SK-N-SH (cell line): ENCODE data around the gene PCDH1. TPM values are rescaled to one million over a fixed set of nuclear protein-coding genes. Genes with fewer than 3 reads are reported as not detected.

Experiments
- CTCF ChIA-PET: fragments of 300-600, 350-600 bp; formaldehyde crosslinking; extraction: SDS; loops from one replicate; lab custom pipeline; 2021; lab: Yijun Ruan, JAX
- POLR2A ChIA-PET: fragments of 350-600 bp; sonication (Branson Sonifier 250); formaldehyde crosslinking; extraction: SDS; loops from one replicate; lab custom pipeline; 2020; ENCODE audit warnings: antibody characterized with exemption, inconsistent platforms; lab: Yijun Ruan, JAX
- DNase-seq: peaks from one replicate; pipeline ENCODE4 v3.0.0; 2012
- H2AFZ ChIP-seq: fragments of 200-600 bp; sonication (generic); 2 replicates; pipeline ENCODE4 v1.8.1; 2016; ENCODE audit warnings: antibody characterized with exemption, mild to moderate bottlenecking, low read depth
- H3F3A ChIP-seq: fragments of 200-600 bp; sonication (generic); replicated peaks from 2 replicates; pipeline ENCODE3; 2016; ENCODE audit warnings: antibody characterized with exemption, mild to moderate bottlenecking; ENCODE audit not compliant: insufficient read depth
- H3K27ac ChIP-seq, 2 experiments: fragments of 200-500 bp in 1 of 2; fragments of 200-600 bp in 1 of 2; sonication (Bioruptor generic) in 1 of 2; sonication (generic), shearing (Covaris generic) in 1 of 2; 2 replicates each; pipeline versions ENCODE4 v1.5.1 to v1.6.1; 2014 to 2016; ENCODE audit warnings: low read depth in 2 of 2, inconsistent platforms in 1 of 2, low read length in 1 of 2, mild to moderate bottlenecking in 1 of 2, mixed read lengths in 1 of 2
- H3K27me3 ChIP-seq: fragments of 200-600 bp; sonication (generic), shearing (Covaris generic); 2 replicates; pipeline ENCODE4 v1.6.1; 2016; ENCODE audit warnings: mixed run types; ENCODE audit not compliant: insufficient read depth
- H3K36me3 ChIP-seq, 2 experiments: fragments of 200-500 bp in 1 of 2; fragments of 200-600 bp in 1 of 2; sonication (Bioruptor generic) in 1 of 2; sonication (generic) in 1 of 2; replicated peaks in 1 of 2; 2 replicates each; pipeline versions ENCODE3 to v1.5.1; 2014 to 2016; ENCODE audit warnings: low read length in 1 of 2, mild to moderate bottlenecking in 1 of 2; ENCODE audit not compliant: insufficient read depth in 2 of 2, control insufficient read depth in 1 of 2
- H3K4me1 ChIP-seq, 2 experiments: fragments of 200-500 bp in 1 of 2; fragments of 200-600 bp in 1 of 2; sonication (Bioruptor generic) in 1 of 2; sonication (generic), shearing (Covaris generic) in 1 of 2; 2 replicates each; pipeline versions ENCODE4 v1.5.1 to v1.6.1; 2014 to 2016; ENCODE audit warnings: low read depth in 1 of 2, low read length in 1 of 2, mixed run types in 1 of 2; ENCODE audit not compliant: insufficient read depth in 2 of 2, control insufficient read depth in 1 of 2
- H3K4me2 ChIP-seq: fragments of 200-600 bp; sonication (generic), shearing (Covaris generic); 2 replicates; pipeline ENCODE4 v1.6.1; 2017; ENCODE audit warnings: mixed run types
- H3K4me3 ChIP-seq, 2 experiments: fragments of 200-500 bp in 1 of 2; fragments of 200-600 bp in 1 of 2; sonication (Bioruptor generic) in 1 of 2; sonication (generic), shearing (Covaris generic) in 1 of 2; 2 replicates each; pipeline versions ENCODE4 v1.5.1 to v1.8.1; 2014 to 2016; ENCODE audit warnings: low read depth in 2 of 2, inconsistent platforms in 1 of 2, low read length in 1 of 2, mild to moderate bottlenecking in 1 of 2, mixed read lengths in 1 of 2, moderate library complexity in 1 of 2
- H3K79me2 ChIP-seq: fragments of 200-600 bp; sonication (generic); 2 replicates; pipeline ENCODE4 v1.8.1; 2017; ENCODE audit warnings: mild to moderate bottlenecking; ENCODE audit not compliant: insufficient read depth
- H3K9ac ChIP-seq: fragments of 200-600 bp; sonication (generic); 2 replicates; pipeline ENCODE4 v1.6.1; 2017; ENCODE audit warnings: mixed run types
- H3K9me2 ChIP-seq: fragments of 200-600 bp; sonication (generic); 2 replicates; pipeline ENCODE4 v1.6.1; 2017; ENCODE audit warnings: mixed run types
- H3K9me3 ChIP-seq: fragments of 200-600 bp; sonication (generic); 2 replicates; pipeline ENCODE4 v1.6.1; 2017; ENCODE audit warnings: mixed run types, mild to moderate bottlenecking, moderate library complexity
- H4K20me1 ChIP-seq: fragments of 200-600 bp; sonication (generic); 2 replicates; pipeline ENCODE4 v1.6.1; 2017; ENCODE audit warnings: mild to moderate bottlenecking, mixed run types; ENCODE audit not compliant: insufficient read depth
- CHD2 ChIP-seq: fragments of 150-350 bp; IDR thresholded peaks from 2 replicates; pipeline ENCODE4 v1.6.1; 2018; ENCODE audit warnings: low read length; ENCODE audit not compliant: partially characterized antibody
- EP300 ChIP-seq, 2 experiments: IDR thresholded peaks; 2 replicates each; pipeline versions ENCODE4 v1.4.0 to v1.6.1; 2012; ENCODE audit warnings: borderline replicate concordance in 1 of 2, low read depth in 1 of 2, low read length in 1 of 2
- EZH2phosphoT487 ChIP-seq: fragments of 200-600 bp; sonication (generic); IDR thresholded peaks from 2 replicates; pipeline ENCODE4 v1.6.1; 2017; ENCODE audit warnings: low read depth, mixed run types, mild to moderate bottlenecking, antibody characterized with exemption, moderate library complexity, borderline replicate concordance
- FOSL2 ChIP-seq: IDR thresholded peaks from 2 replicates; pipeline ENCODE4 v1.4.0; 2012; ENCODE audit warnings: low read depth, mild to moderate bottlenecking, moderate library complexity, borderline replicate concordance
- FOXM1 ChIP-seq: IDR thresholded peaks from 2 replicates; pipeline ENCODE4 v1.4.0; 2012; ENCODE audit warnings: low read depth, mild to moderate bottlenecking
- GABPA ChIP-seq: IDR thresholded peaks from 2 replicates; pipeline ENCODE4 v1.4.0; 2012; ENCODE audit warnings: low read depth, mild to moderate bottlenecking
- JUND ChIP-seq: IDR thresholded peaks from 2 replicates; pipeline ENCODE4 v1.4.0; 2012
- MEF2A ChIP-seq: IDR thresholded peaks from 2 replicates; pipeline ENCODE4 v1.4.0; 2012; ENCODE audit warnings: low read depth, borderline replicate concordance
- RAD21 ChIP-seq: IDR thresholded peaks from 2 replicates; pipeline ENCODE4 v1.6.1; 2012; ENCODE audit warnings: mild to moderate bottlenecking, low read length
- RCOR1 ChIP-seq: fragments of 150-350 bp; IDR thresholded peaks from 2 replicates; pipeline ENCODE4 v1.6.1; 2017; ENCODE audit warnings: antibody characterized with exemption, low read length
- RFX5 ChIP-seq: IDR thresholded peaks from 2 replicates; pipeline ENCODE4 v1.6.1; 2012; ENCODE audit warnings: mild to moderate bottlenecking, improper control_type of control experiment, low read length
- SIN3A ChIP-seq: IDR thresholded peaks from 2 replicates; pipeline ENCODE4 v1.6.1; 2012; ENCODE audit warnings: low read depth, mild to moderate bottlenecking, low read length, moderate library complexity, borderline replicate concordance
- TAF1 ChIP-seq: IDR thresholded peaks from 2 replicates; pipeline ENCODE4 v1.6.1; 2012; ENCODE audit warnings: low read depth, mild to moderate bottlenecking, low read length, moderate library complexity, borderline replicate concordance
- TCF12 ChIP-seq: IDR thresholded peaks from 2 replicates; pipeline ENCODE4 v1.4.0; 2012
- TEAD4 ChIP-seq: IDR thresholded peaks from 2 replicates; pipeline ENCODE4 v1.4.0; 2012; ENCODE audit warnings: mild to moderate bottlenecking, borderline replicate concordance; ENCODE audit not compliant: insufficient read depth
- WGBS: methylation state at CpG from one replicate; pipeline ENCODE4 v1.1.6; 2017; ENCODE audit warnings: low lambda C conversion rate; 5-methylcytosine and 5-hydroxymethylcytosine counted together
- polyA plus RNA-seq, 3 experiments: library from polyadenylated mRNA; depleted of rRNA; stranded (reverse); fragments of >200 nt; gene quantifications; 2 replicates each; pipeline ENCODE4 v1.2.3, GENCODE V29; 2012
- TF ChIP-seq, protein P1 (sequence below): IDR thresholded peaks from 2 replicates; pipeline ENCODE4 v1.6.1; 2012; ENCODE audit warnings: mild to moderate bottlenecking, low read depth, low read length, moderate library complexity
- TF ChIP-seq, protein P2 (sequence below): IDR thresholded peaks from 2 replicates; pipeline ENCODE4; 2012
- TF ChIP-seq, protein P3 (sequence below): fragments of 200-600 bp; sonication (generic); IDR thresholded peaks from 2 replicates; pipeline ENCODE4 v1.6.1; 2017; ENCODE audit warnings: antibody characterized with exemption, mild to moderate bottlenecking, moderate library complexity

Gene PCDH1
- polyA plus RNA-seq, 1 of the 3 experiments (the other 2 are of a cell fraction): 0.08 TPM

DNA sequence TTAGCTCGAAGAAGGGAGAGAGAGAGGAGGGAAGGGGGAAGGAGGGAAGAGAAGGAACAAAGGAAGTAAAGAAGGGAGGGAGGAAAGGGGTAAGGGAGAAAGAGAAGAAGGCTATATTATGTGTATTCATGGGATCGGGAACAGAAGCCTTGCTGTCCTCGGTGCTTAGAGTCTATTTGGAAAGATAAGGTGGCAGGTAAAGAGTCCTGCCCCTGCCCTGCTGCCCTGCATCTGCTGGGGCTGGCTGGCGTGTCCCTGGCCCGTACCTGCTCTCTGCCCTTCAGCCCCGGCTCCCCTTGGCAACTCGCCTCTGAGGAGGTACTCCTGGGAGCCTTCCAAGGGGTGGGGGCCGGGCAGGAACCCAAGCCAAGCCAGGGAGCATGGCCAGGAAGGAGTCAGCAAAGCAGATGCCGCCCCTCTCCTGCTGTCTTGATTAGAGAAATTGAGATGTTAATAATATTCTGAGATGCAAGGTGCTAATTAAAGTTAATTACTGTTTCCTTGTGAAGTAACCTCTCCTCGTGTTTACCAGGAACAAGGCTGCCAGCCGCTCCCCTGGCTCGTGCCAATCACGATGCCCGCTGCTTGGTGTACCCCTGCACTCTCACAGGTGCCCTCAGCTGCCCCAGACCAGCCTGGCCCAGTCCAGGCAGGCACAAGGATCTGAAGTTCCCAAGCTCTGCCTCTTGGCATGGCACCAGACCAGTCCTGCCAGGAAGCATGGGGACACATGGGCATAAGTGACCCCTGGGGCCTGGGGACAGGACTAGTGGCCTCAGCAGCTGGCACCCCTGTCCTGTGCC lies 36.6 kb downstream of the PCDH1 start:
- Histone ChIP-seq H3K79me2 (no peaks in the 10 kb centered on the region), H4K20me1 (no peaks in the 10 kb centered on the region), H3K9me3 (no peaks in the 10 kb centered on the region), H3K9ac (no peak overlapping the region), H3K4me2 (no peak overlapping the region), H3K36me3 (no peaks in the 10 kb centered on the region), H2AFZ (no peak overlapping the region), H3F3A (no peaks in the 10 kb centered on the region), H3K27me3 (peaks cover 18% of the 10 kb centered on the region; the same call in 1 of the 2 replicates), H3K9me2 (no peaks in the 10 kb centered on the region), H3K4me3 (no peak overlapping the region), H3K27ac (peak overlapping the region in 1 of 2 experiments; percentile 87; a peak in 2 of 4 replicates), H3K4me1 (peaks cover 0 to 80% of the 10 kb centered on the region in 2 experiments; a peak in 3 of 4 replicates)
- DNase-seq: no peak
- CTCF ChIA-PET: interaction anchor here (0.9 to 14.2 kb wide), 7 partner anchors 16 to 149 kb away, joined by 3 to 162 read pairs (median 4); partner anchors contain the start of gene PCDH1
- WGBS: 30% methylated on average over 9 of the region's 14 CpGs
- POLR2A ChIA-PET: interaction anchor here (2.3 kb wide), 1 partner anchor 16 kb away, joined by 9 read pairs; no protein-coding TSS in a partner anchor
- TF ChIP-seq TAF1 (no peak), TEAD4 (no peak), EP300 (IDR thresholded peaks at IDR 0.05; ENCODE audit: borderline replicate concordance in 1 of 2, low read depth in 1 of 2, low read length in 1 of 2) (peak in 1 of 2 experiments; percentile 6; a peak in 1 of 4 replicates), TCF12 (no peak)

DNA sequence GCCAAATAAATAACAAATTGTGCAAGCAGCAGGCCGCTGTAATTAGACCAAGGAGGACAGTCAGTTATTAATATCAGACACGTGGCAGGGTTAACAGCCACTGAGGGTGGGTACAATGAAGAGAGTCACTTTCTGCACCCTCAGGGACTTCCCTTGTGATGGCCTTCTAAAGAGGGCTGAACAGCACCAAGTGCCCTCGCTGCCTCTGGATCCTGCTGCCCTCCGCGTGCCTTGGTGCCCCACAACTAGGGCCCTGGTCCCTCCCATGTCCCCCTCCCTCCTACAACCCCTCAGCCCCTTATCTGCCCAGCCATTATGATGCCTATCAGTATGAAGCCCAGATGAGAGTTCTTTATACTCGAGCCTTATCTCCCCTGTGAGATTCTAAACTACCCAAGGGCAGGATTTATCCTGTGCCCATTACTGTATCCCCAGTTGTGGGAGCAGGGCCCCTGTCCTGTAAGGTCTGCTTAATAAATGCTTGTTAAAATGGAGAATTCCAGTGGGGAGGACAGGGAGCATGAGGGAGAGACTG lies 37.3 kb downstream of the PCDH1 start:
- Histone ChIP-seq H3K27ac (peak overlapping the region in 1 of 2 experiments; percentile 87; a peak in 2 of 4 replicates), H3F3A (no peaks in the 10 kb centered on the region), H3K4me2 (no peak overlapping the region), H3K9ac (no peak overlapping the region), H3K4me1 (peaks cover 0 to 80% of the 10 kb centered on the region in 2 experiments; a peak in 3 of 4 replicates), H3K4me3 (no peak overlapping the region), H3K79me2 (no peaks in the 10 kb centered on the region), H2AFZ (no peak overlapping the region), H3K27me3 (peaks cover 18% of the 10 kb centered on the region; the same call in 1 of the 2 replicates), H3K36me3 (no peaks in the 10 kb centered on the region), H4K20me1 (no peaks in the 10 kb centered on the region), H3K9me3 (no peaks in the 10 kb centered on the region), H3K9me2 (no peaks in the 10 kb centered on the region)
- CTCF ChIA-PET: interaction anchor here (1.6 to 14.2 kb wide), 4 partner anchors 14 to 148 kb away, joined by 4 to 162 read pairs (median 12); partner anchors contain the start of gene PCDH1
- WGBS: 50% methylated on average over 6 of the region's 6 CpGs
- POLR2A ChIA-PET: interaction anchor here (2.3 kb wide), 1 partner anchor 15 kb away, joined by 9 read pairs; no protein-coding TSS in a partner anchor
- peak; percentile 72 for DNase-seq
- TF ChIP-seq CHD2 (peak; percentile 68), RAD21 (peak; percentile 5; the same call in 1 of the 2 replicates), MEF2A (no peak), RCOR1 (peak; percentile 89; the same call in 1 of the 2 replicates), FOSL2 (no peak), SIN3A (no peak), TEAD4 (no peak), JUND (no peak), RFX5 (0 out of 2 replicates have a peak, but pooled peaks have one; percentile 6), FOXM1 (no peak), TCF12 (peak; percentile 22; the same call in 1 of the 2 replicates), EZH2phosphoT487 (no peak), TAF1 (no peak), GABPA (no peak)
- TF ChIP-seq, protein P1, sequence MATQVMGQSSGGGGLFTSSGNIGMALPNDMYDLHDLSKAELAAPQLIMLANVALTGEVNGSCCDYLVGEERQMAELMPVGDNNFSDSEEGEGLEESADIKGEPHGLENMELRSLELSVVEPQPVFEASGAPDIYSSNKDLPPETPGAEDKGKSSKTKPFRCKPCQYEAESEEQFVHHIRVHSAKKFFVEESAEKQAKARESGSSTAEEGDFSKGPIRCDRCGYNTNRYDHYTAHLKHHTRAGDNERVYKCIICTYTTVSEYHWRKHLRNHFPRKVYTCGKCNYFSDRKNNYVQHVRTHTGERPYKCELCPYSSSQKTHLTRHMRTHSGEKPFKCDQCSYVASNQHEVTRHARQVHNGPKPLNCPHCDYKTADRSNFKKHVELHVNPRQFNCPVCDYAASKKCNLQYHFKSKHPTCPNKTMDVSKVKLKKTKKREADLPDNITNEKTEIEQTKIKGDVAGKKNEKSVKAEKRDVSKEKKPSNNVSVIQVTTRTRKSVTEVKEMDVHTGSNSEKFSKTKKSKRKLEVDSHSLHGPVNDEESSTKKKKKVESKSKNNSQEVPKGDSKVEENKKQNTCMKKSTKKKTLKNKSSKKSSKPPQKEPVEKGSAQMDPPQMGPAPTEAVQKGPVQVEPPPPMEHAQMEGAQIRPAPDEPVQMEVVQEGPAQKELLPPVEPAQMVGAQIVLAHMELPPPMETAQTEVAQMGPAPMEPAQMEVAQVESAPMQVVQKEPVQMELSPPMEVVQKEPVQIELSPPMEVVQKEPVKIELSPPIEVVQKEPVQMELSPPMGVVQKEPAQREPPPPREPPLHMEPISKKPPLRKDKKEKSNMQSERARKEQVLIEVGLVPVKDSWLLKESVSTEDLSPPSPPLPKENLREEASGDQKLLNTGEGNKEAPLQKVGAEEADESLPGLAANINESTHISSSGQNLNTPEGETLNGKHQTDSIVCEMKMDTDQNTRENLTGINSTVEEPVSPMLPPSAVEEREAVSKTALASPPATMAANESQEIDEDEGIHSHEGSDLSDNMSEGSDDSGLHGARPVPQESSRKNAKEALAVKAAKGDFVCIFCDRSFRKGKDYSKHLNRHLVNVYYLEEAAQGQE: no peak
- TF ChIP-seq, protein P2, sequence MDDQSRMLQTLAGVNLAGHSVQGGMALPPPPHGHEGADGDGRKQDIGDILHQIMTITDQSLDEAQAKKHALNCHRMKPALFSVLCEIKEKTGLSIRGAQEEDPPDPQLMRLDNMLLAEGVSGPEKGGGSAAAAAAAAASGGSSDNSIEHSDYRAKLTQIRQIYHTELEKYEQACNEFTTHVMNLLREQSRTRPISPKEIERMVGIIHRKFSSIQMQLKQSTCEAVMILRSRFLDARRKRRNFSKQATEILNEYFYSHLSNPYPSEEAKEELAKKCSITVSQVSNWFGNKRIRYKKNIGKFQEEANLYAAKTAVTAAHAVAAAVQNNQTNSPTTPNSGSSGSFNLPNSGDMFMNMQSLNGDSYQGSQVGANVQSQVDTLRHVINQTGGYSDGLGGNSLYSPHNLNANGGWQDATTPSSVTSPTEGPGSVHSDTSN: no peak
- TF ChIP-seq, protein P3, sequence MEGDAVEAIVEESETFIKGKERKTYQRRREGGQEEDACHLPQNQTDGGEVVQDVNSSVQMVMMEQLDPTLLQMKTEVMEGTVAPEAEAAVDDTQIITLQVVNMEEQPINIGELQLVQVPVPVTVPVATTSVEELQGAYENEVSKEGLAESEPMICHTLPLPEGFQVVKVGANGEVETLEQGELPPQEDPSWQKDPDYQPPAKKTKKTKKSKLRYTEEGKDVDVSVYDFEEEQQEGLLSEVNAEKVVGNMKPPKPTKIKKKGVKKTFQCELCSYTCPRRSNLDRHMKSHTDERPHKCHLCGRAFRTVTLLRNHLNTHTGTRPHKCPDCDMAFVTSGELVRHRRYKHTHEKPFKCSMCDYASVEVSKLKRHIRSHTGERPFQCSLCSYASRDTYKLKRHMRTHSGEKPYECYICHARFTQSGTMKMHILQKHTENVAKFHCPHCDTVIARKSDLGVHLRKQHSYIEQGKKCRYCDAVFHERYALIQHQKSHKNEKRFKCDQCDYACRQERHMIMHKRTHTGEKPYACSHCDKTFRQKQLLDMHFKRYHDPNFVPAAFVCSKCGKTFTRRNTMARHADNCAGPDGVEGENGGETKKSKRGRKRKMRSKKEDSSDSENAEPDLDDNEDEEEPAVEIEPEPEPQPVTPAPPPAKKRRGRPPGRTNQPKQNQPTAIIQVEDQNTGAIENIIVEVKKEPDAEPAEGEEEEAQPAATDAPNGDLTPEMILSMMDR: no peak
